Stimulated activated CD8-positive, alpha-beta memory T cell treated with anti-CD3 and anti-CD28 coated beads, Interleukin-7, amount 100 ng/mL, for 1 hour (primary cell): ENCODE data around the gene IDH3G.

Experiments
- DNase-seq, 2 donors: peaks; one replicate each; pipeline ENCODE4 v3.0.0-alpha.2; 2020; ENCODE audit warnings: low read depth in 2 of 2

IDH3G gene

GRCh38 chrX:153773741-153774575 is 20.2 kb downstream of the IDH3G start:
- DNase-seq = no peak

DNA sequence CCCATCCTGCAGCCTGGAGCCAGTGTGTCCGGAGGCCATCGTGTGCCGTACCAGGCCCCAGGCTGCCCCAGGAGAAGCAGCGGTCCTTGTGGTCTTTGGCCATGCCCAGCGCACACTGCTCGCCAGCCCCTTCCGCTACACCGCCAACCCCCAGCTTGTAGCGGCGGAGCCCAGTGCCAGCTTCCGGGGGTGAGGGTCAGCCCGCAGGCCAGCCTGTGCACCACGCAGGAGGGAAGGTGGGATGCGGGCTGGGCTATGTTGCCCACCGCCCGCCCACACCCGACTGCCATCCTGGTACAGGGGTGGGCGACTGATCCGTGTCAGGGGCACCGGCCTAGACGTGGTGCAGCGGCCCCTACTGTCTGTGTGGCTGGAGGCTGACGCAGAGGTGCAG is 21.0 kb downstream of the IDH3G start:
- no peak for DNase-seq

GRCh38 chrX:153772316-153773217 is 21.6 kb downstream of the IDH3G start:
- DNase-seq = no peak

- DNase-seq = no peak
Observed at GRCh38 chrX:153771415-153772315, 22.5 kb downstream of the IDH3G start.

DNA sequence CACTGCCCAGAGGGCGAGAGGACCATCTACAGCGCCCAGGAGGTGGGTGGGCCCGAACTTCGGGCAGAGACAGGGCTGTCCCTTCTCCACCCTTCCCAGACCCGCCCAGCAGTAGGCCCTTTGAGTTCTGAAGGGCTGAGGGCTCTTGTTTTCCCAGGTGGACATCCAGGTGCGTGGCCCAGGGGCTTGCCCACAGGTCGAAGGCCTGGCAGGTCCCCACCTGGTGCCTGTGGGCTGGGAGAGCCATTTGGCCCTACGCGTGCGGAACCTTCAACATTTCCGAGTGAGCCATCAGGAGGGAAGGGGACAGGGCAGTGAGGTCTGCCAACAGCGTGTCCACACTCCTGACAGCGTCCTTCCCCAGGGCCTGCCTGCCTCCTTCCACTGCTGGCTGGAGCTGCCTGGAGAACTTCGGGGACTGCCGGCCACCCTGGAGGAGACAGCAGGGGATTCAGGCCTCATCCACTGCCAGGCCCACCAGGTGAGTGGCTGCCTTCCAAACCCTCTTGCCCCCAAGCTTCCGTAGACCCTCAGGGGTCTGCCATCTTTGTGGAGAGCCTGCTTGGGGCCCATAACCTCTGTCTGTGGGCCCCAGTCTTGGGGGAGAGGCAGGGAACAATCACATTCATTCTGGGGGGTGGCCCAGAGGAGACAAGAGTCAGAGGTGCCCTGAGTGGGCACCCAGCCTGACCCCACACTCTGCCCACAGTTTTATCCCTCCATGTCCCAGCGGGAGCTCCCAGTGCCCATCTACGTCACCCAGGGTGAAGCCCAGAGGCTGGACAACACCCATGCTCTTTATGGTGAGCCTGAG is 23.4 kb downstream of the IDH3G start:
- no peak for DNase-seq

DNA sequence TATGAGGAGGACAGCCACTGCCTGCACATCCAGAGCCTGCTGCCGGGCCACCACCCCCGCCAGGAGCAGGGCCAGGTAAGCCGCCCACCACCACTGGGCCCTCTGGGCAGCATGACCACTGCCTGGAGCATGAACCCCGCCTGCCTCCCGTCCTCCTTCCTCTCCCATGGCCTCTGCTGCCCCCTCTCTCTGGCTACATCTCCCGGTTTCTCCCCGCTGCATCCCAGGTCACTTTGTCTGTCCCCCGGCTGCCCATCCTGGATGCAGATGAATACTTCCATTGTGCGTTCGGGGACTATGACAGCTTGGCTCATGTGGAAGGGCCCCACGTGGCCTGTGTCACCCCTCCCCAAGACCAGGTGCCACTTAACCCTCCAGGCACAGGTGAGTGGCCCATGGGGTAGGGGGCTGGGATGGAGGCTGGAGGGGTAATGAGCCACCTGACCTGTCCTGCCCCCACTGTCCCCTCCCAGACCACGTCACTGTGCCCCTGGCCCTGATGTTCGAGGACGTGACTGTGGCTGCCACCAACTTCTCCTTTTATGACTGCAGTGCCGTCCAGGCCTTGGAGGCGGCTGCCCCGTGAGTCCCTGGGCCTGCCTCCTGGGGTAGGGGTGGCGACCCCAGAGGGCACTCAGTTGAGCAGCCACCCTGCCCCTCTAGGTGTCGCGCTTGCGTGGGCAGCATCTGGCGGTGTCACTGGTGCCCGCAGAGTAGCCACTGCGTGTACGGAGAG is 24.1 kb downstream of the IDH3G start:
- no peak for DNase-seq

DNA sequence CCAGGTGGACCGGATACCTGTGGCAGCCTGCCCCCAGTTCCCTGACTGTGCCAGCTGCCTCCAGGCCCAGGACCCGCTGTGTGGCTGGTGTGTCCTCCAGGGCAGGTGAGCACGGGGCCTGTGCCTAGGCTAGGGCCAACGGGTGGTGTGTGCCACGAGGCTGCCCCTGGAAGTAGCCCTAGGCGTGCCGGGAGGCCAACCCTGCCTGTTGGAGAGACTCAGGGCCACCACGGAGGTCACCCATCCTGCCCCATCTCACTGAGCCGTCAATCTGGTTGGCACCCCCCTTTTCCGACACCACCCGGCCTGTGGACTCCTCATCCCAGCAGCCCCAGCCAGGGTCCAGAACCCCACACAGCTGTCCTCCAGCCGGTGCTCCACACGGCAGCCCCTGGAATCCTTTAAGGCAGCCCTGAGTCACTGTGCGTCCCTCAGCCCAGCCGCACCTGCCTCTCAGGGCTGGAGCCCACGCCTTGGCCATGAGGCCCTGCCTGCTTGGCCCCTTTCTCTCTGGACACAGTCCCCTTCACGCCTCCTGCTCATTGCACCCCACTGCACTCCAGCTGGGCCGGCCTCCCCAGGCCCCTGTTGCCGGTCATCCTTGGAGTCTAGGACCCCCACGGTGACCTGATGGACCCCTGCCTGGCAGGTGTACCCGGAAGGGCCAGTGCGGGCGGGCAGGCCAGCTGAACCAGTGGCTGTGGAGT is 24.9 kb downstream of the IDH3G start:
- no peak for DNase-seq

DNA sequence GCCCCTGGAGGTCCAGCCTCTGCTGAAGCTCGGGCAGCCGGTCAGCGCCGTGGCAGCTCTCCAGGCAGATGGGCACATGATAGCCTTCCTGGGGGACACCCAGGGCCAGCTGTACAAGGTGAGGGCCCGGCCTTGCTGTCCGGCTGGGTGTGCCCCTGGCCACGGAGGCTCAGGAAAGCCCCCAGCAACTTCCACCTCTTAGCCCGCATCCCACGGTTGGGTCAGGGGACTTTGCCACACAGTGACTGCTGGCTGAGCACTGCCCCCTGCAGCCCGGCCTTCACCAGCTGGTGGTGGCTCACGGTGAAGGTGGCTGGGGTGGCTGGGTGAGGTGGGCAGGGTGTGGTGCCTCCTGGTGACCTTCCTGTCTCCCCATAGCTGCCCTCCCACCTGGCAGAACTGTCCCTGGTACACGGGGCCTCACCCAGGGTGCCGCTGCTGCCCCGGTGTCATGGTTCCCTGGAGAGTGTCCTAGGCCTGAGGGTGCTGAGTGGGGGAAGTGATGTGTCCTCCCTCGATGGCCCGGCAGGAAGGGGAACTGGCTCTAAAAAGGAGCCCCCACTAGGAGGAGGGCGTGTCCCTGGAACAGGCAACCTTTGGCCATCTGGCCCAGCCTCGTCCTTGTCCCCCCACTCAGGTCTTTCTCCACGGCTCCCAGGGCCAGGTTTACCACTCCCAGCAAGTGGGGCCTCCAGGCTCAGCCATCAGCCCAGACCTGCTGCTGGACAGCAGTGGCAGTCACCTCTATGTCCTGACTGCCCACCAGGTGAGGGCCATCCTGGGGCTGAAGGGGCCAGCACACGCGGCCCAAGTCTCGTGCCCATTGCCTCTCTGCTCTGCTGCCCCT is 25.6 kb downstream of the IDH3G start:
- DNase-seq = no peak

DNA sequence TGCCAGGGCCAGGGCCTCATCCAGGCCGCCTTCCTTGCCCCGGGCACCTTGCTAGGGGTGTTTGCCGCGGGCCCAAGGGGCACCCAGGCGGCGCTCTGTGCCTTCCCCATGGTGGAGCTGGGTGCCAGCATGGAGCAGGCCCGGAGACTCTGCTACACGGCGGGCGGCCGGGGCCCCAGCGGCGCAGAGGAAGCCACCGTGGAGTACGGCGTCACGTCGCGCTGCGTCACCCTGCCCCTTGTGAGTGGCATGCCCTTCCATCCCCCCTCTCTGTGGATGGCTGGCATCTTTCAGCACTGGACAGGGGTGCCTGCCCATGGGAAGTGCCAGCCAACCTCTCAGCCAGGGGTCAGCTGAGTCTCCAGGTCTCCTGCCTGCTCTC is 26.5 kb downstream of the IDH3G start:
- no peak for DNase-seq

DNA sequence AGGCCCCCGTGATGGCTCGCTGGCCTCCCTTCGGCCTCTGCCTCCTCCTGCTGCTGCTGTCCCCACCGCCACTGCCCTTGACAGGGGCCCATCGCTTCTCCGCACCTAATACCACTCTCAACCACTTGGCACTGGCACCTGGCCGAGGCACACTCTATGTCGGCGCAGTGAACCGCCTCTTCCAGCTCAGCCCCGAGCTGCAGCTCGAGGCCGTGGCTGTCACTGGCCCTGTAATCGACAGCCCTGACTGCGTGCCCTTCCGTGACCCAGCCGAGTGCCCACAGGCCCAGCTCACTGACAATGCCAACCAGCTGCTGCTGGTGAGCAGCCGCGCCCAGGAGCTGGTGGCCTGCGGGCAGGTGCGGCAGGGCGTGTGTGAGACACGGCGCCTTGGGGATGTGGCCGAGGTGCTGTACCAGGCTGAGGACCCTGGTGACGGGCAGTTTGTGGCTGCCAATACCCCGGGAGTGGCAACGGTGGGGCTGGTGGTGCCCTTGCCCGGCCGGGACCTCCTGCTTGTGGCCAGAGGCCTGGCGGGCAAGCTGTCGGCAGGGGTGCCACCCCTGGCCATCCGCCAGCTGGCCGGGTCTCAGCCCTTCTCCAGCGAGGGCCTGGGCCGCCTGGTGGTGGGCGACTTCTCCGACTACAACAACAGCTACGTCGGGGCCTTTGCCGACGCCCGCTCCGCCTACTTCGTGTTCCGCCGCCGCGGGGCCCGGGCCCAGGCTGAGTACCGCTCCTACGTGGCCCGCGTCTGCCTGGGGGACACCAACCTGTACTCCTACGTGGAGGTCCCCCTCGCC is 27.1 kb downstream of the IDH3G start:
- DNase-seq = no peak

GRCh38 chrX:153766098-153766817 is 27.9 kb downstream of the IDH3G start:
- peak in 1 of 2 donors; percentile 13 for DNase-seq

- no peak for DNase-seq
Observed at GRCh38 chrX:153765138-153766079, 28.8 kb downstream of the IDH3G start.

DNA sequence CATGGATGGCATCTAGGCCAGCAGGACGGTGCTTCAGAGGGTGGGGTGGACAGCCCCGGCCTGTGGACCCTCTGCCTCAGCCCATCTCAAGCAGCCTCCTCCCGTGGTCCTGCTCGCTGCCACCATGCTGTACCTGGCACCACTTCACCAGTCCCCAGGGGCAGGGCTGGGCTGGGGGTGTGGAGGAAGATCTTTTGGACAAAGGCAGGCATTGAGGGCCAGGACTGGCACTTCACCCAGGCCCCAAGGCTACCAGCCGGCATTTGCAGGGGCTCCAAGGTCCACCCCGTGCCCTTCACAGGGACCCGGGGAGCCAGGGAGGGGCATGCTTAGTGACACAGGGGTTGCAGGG is 29.4 kb downstream of the IDH3G start:
- DNase-seq = no peak

GRCh38 chrX:153763989-153764755 is 30.0 kb downstream of the IDH3G start, which contains the start of gene PLXNB3:
Gene PLXNB3 (plus strand): TSS chrX:153764249. CDS start chrX:153765536, 1,287 bp downstream.
- peak; percentile 55 to 57 for DNase-seq

DNA sequence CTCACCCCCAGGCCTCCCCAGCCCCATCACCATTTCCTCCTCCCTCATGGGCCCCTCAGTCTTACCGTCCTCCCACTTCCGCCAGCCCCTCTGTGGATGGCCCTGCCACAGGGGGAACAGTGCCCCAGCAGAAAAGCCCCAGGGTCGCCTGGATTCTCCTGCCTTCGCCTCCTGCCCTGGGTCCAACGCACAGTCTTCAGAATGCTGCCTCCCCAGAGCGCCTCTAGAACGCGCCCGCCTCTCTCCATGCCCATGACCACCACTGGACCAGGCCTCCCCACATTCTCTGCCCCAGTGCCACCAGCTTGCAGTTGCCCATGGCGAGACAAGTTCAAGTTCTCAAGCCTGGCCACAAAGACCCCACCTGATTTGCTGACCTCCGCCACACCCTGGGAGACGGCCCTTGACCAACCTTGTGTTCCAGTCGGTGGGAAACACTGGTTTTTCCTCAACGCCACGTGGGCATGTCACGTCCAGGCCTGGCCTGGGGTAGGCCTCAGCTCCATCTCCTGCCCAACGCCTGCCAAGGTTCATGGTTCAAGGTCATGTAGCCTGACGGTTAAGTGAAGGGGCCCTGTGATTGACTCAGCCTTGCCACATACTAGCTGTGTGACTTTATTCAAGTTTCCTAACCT is 30.8 kb downstream of the IDH3G start:
- DNase-seq = no peak
